HK-2 (cell line): ENCODE measurements around the gene KCNE1.
"Not testable (repeated sequence)": the region's sequence is repeated elsewhere in the genome, so short reads cannot be mapped to it uniquely, and the experiment has no call there.

ENCODE experiments used
- DNase-seq: peaks from one replicate; pipeline ENCODE4 v3.0.0-alpha.2; 2018; ENCODE audit not compliant: unreplicated experiment

Gene KCNE1

DNA sequence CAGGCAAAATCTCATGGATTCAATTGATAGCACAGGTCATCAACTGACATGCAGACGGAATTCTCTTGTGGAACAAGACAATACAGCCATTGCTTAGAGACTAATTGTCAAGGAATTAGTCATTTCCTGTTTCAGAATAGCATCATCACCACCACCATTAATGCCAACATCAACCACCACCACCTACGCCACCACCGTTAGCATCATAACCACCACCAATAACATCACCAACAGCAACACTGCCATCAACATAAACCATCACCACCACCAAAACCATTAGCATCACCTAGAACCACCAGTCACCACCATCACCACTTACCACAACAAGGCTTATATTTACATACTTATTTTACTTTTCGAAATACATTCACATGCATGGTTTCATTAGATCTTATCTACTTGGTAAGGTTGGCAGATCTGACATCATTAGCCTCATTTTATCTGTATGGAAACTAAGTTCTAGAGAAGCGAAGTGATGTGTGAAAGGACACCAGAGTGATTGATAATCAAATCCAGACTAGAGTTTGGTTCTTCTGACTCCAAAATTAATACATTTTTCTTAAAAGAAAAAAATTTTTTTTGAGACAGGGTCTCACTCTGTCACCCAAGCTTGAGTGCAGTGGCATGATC, 94.4 kb downstream of the KCNE1 start:
- not testable (repeated sequence) for DNase-seq

DNA sequence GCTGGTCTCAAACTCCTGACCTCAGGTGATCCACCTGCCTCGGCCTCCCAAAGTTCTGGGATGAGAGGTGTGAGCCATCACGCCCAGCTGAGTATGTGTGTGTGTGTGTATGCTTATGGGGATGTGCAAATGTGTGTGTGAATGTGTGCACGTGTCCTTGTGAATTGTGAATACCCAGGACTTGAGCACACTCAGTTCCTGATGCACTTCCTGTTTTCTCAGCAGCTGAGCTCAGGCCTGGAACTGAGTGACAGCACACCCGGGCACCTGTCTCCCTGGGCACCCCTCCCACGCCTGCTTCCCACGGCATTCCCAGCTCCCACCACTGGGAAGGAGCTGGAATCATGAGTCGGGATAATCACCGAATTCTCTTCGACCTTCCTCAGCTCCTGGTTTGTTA, 104.7 kb downstream of the KCNE1 start:
- not testable (repeated sequence) for DNase-seq

DNA sequence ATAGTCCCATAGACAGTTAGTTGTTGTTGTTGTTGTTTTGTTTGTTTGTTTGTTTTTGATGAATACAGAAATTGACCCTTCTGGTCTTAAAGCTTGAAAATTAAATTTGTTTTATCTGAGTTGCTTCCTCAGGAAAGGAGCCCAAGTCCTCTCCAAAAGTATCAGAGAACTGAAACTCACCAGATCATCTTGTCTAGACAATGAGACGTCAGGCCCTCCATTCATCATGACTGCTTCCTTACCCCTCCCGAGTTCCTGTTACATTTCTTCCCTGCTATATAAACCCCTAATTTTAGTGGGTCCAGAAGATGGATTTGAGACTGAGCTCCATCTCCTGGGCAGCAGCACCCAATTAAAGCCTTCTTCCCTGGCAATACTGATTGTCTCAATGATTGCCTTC, 105.3 kb downstream of the KCNE1 start:
- not testable (repeated sequence) for DNase-seq

DNA sequence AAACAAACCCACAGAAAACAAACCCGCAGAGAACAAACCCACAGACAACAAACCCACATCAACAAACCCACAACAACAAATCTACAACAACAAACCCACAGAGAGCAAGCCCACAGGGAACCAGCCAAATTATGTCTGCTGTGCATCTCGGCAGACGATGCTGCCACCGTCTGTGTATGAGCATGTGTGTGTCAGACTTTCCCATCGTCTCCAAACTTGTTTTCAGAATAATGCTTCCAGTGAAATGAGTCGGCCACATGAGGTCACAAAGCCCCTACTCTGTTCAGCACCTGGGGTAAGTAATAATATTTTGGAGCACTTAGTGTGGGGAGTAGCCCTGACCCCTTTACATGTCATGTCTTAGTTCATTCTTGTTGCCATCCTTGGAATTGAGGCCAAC, 105.9 kb downstream of the KCNE1 start:
- not testable (repeated sequence) for DNase-seq

- not testable (repeated sequence) for DNase-seq
Observed at GRCh38 chr21:34405686-34406085, 106.3 kb downstream of the KCNE1 start.

DNA sequence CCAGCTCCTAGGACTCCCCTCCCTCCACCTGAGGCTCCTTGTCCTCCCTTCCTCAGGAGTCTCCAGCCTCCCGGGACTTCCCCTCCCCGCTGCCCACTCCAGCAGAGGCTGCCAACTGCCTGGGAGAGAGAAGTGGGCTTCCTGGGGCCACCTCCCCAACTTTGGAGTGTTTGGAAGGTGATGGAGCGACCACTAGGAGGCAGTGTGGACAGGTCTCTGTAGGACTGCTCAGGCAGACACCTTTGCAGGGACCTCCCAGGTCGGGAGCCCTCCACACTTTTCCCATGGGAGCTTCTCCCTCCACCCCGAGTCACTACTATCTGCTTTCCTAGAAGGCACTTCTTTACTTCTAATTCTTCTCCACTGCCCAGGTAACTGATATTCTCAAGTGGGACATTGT, 107.3 kb downstream of the KCNE1 start:
- DNase-seq, result not testable (repeated sequence)

GRCh38 chr21:34400522-34400921, 111.5 kb downstream of the KCNE1 start:
- not testable (repeated sequence) for DNase-seq
